HCT116 (cell line): ENCODE measurements around the gene TCF21. TPM values are rescaled to one million over a fixed set of nuclear protein-coding genes. Genes with fewer than 3 reads are reported as not detected.

Experiments
- ATAC-seq: fragments of 200-7000 bp; cut with Tn5 transposase; 2 replicates; pipeline ENCODE4 v1.9.1; 2020; ENCODE audit warnings: mild to moderate bottlenecking, moderate library complexity
- BruUV-seq: library from RNA; stranded (reverse); fragments of 400-500 nt; replicated peaks from 2 replicates; lab custom pipeline; 2021; lab: Mats Ljungman, UMichigan
- CTCF ChIA-PET: fragments of 300-600 bp; sonication (Branson Sonifier 250); formaldehyde crosslinking; loops from one replicate; lab custom pipeline; 2021; ENCODE audit warnings: antibody characterized with exemption; lab: Charles Lee
- POLR2A ChIA-PET: fragments of 300-600, 350-600 bp; sonication (Branson Sonifier 250); formaldehyde crosslinking; loops from one replicate; lab custom pipeline; 2021; ENCODE audit warnings: antibody characterized with exemption; lab: Charles Lee
- RAD21 ChIA-PET, 2 experiments: fragments of 300-600 bp; sonication (Branson Sonifier 250); formaldehyde crosslinking; loops; one replicate each; lab custom pipeline; 2023; ENCODE audit warnings: low total read pairs in 2 of 2; ENCODE audit not compliant: uncharacterized antibody in 2 of 2, unreplicated experiment in 2 of 2, low non-redundant PET in 1 of 2; lab: Charles Lee
- DNase-seq: peaks from one replicate; pipeline ENCODE4 v3.0.0-alpha.2; 2010; ENCODE audit warnings: low read depth, low spot score
- H2AFZ ChIP-seq: fragments of 200-600 bp; shearing (Covaris generic), sonication (generic); 2 replicates; pipeline ENCODE4 v1.6.1; 2017; ENCODE audit warnings: low read depth, mixed run types, mixed read lengths, antibody characterized with exemption, low read length; ENCODE audit not compliant: poor library complexity, severe bottlenecking
- H3K27ac ChIP-seq: 2 replicates; pipeline ENCODE4 v1.5.1; 2012; ENCODE audit warnings: low read depth, low read length
- H3K27me3 ChIP-seq: fragments of 200-600 bp; sonication (generic); 2 replicates; pipeline ENCODE4 v1.6.1; 2016; ENCODE audit warnings: mixed run types, low read length, mixed read lengths; ENCODE audit not compliant: insufficient read depth
- H3K36me3 ChIP-seq, 2 experiments: fragments of 200-500 bp in 1 of 2; fragments of 200-600 bp in 1 of 2; sonication (Bioruptor generic) in 1 of 2; sonication (generic) in 1 of 2; 2 replicates each; pipeline versions ENCODE4 v1.5.1 to v1.6.1; 2014 to 2016; ENCODE audit warnings: low read length in 2 of 2, inconsistent platforms in 1 of 2, mixed read lengths in 1 of 2, mixed run types in 1 of 2; ENCODE audit not compliant: insufficient read depth in 2 of 2, control insufficient read depth in 1 of 2
- H3K4me1 ChIP-seq, 2 experiments: fragments of 200-600 bp in 1 of 2; sonication (generic) in 1 of 2; 2 replicates each; pipeline versions ENCODE4 v1.5.1 to v1.6.1; 2012 to 2017; ENCODE audit warnings: low read length in 2 of 2, inconsistent platforms in 1 of 2, mild to moderate bottlenecking in 1 of 2, mixed read lengths in 1 of 2, mixed run types in 1 of 2, moderate library complexity in 1 of 2; ENCODE audit not compliant: insufficient read depth in 2 of 2, control insufficient read depth in 1 of 2
- H3K4me2 ChIP-seq: fragments of 200-600 bp; sonication (generic); 2 replicates; pipeline ENCODE4 v1.6.1; 2017; ENCODE audit warnings: mixed run types, low read length, mixed read lengths
- H3K4me3 ChIP-seq, 2 experiments: fragments of 200-600 bp in 1 of 2; sonication (generic) in 1 of 2; replicated peaks in 1 of 2; 2 replicates each; pipeline ENCODE4 v1.5.1; 2011 to 2016; ENCODE audit warnings: low read length in 2 of 2, control low read depth in 1 of 2, low read depth in 1 of 2, mild to moderate bottlenecking in 1 of 2, mixed read lengths in 1 of 2, mixed run types in 1 of 2
- H3K79me2 ChIP-seq: fragments of 200-600 bp; sonication (generic); 2 replicates; pipeline ENCODE4 v1.6.1; 2017; ENCODE audit warnings: mild to moderate bottlenecking, mixed run types, low read length, moderate library complexity, mixed read lengths; ENCODE audit not compliant: insufficient read depth
- H3K9ac ChIP-seq: fragments of 200-600 bp; sonication (generic); 2 replicates; pipeline ENCODE4 v1.6.1; 2016; ENCODE audit warnings: low read length, mixed read lengths
- H3K9me2 ChIP-seq: fragments of 200-600 bp; sonication (generic), shearing (Covaris generic); 2 replicates; pipeline ENCODE4 v1.6.1; 2017; ENCODE audit warnings: mixed run types, mild to moderate bottlenecking, moderate library complexity; ENCODE audit not compliant: insufficient read depth
- H3K9me3 ChIP-seq, 2 experiments: fragments of 200-500 bp in 1 of 2; fragments of 200-600 bp in 1 of 2; sonication (Bioruptor generic) in 1 of 2; sonication (generic) in 1 of 2; 2 replicates each; pipeline ENCODE4 v1.6.1; 2014 to 2017; ENCODE audit warnings: low read length in 2 of 2, mixed read lengths in 2 of 2, inconsistent platforms in 1 of 2, low read depth in 1 of 2, mild to moderate bottlenecking in 1 of 2, mixed run types in 1 of 2, moderate library complexity in 1 of 2; ENCODE audit not compliant: control insufficient read depth in 1 of 2, insufficient read depth in 1 of 2
- H4K20me1 ChIP-seq: fragments of 200-600 bp; sonication (generic), shearing (Covaris generic); 2 replicates; pipeline ENCODE4 v1.6.1; 2017; ENCODE audit warnings: mixed run types, mild to moderate bottlenecking, moderate library complexity; ENCODE audit not compliant: insufficient read depth
- CBX3 ChIP-seq: IDR thresholded peaks from 2 replicates; pipeline ENCODE4 v1.6.1; 2012; ENCODE audit warnings: low read depth
- CEBPB ChIP-seq: IDR thresholded peaks from 2 replicates; pipeline ENCODE4 v1.6.1; 2012; ENCODE audit warnings: low read depth
- EGR1 ChIP-seq: IDR thresholded peaks from 2 replicates; pipeline ENCODE4 v1.6.1; 2012; ENCODE audit warnings: low read depth
- ELF1 ChIP-seq: IDR thresholded peaks from 2 replicates; pipeline ENCODE4 v1.6.1; 2012; ENCODE audit warnings: low read depth, borderline replicate concordance
- EZH2phosphoT487 ChIP-seq: fragments of 200-600 bp; IDR thresholded peaks from 2 replicates; pipeline ENCODE4 v1.6.1; 2018; ENCODE audit warnings: antibody characterized with exemption, borderline replicate concordance
- FOSL1 ChIP-seq: IDR thresholded peaks from 2 replicates; pipeline ENCODE4 v1.6.1; 2012; ENCODE audit warnings: low read depth
- JUND ChIP-seq: IDR thresholded peaks from 2 replicates; pipeline ENCODE4 v1.6.1; 2012
- POLR2A ChIP-seq: IDR thresholded peaks from 2 replicates; pipeline ENCODE4 v1.7.0; 2011; ENCODE audit warnings: borderline replicate concordance; ENCODE audit not compliant: insufficient read depth, insufficient read length; ENCODE audit errors: extremely low read depth
- POLR2AphosphoS5 ChIP-seq: IDR thresholded peaks from 2 replicates; pipeline ENCODE4 v1.6.1; 2011; ENCODE audit warnings: mild to moderate bottlenecking, low read depth, low read length, moderate library complexity
- RAD21 ChIP-seq: IDR thresholded peaks from 2 replicates; pipeline ENCODE4 v1.6.1; 2012; ENCODE audit warnings: low read depth, mild to moderate bottlenecking
- SP1 ChIP-seq: IDR thresholded peaks from 2 replicates; pipeline ENCODE4 v1.6.1; 2012; ENCODE audit warnings: low read depth
- SRF ChIP-seq: IDR thresholded peaks from 2 replicates; pipeline ENCODE4 v1.6.1; 2012; ENCODE audit warnings: low read depth
- TCF7L2 ChIP-seq: IDR thresholded peaks from 2 replicates; pipeline ENCODE4 v1.7.0; 2011; ENCODE audit warnings: borderline replicate concordance, inconsistent platforms; ENCODE audit not compliant: insufficient read depth, insufficient read length; ENCODE audit errors: extremely low read depth
- ZFX ChIP-seq: fragments of 450-650 bp; IDR thresholded peaks from 2 replicates; pipeline ENCODE4 v1.6.1; 2017
- ZNF274 ChIP-seq: fragments of 200-500 bp; sonication (Bioruptor generic); IDR thresholded peaks from 2 replicates; pipeline ENCODE4 v1.6.1; 2014; ENCODE audit warnings: mild to moderate bottlenecking, low read depth, low read length, inconsistent platforms
- intact Hi-C: fragments of 100-400 bp; cut with micrococcal nuclease; formaldehyde crosslinking; loops from 2 replicates; pipeline ENCODE4 v1.10.0; 2022
- total RNA-seq: library from RNA; stranded (reverse); gene quantifications from one replicate; pipeline ENCODE4 v1.2.1, GENCODE V29; 2021; ENCODE audit not compliant: unreplicated experiment
- TF ChIP-seq, protein P1 (sequence below): IDR thresholded peaks from 2 replicates; pipeline ENCODE4 v1.6.1; 2012
- TF ChIP-seq, protein P2 (sequence below): IDR thresholded peaks from 2 replicates; pipeline ENCODE4 v1.6.1; 2012; ENCODE audit warnings: low read depth
- TF ChIP-seq, protein P3 (sequence below): IDR thresholded peaks from 2 replicates; pipeline ENCODE4 v1.6.1; 2012
- TF ChIP-seq, protein P4 (sequence below), 3 experiments: fragments of 200-600 bp in 1 of 3; sonication (generic) in 1 of 3; IDR thresholded peaks in 2 of 3; conservative IDR thresholded peaks in 1 of 3; 2 replicates each; pipeline ENCODE4 v1.5.1; 2012 to 2017; ENCODE audit warnings: low read depth in 2 of 3, low read length in 2 of 3, antibody characterized with exemption in 1 of 3, borderline replicate concordance in 1 of 3, control low read depth in 1 of 3, mild to moderate bottlenecking in 1 of 3, mixed read lengths in 1 of 3, mixed run types in 1 of 3, moderate library complexity in 1 of 3; ENCODE audit not compliant: insufficient read depth in 1 of 3
- TF ChIP-seq, protein P5 (sequence below): IDR thresholded peaks from 2 replicates; pipeline ENCODE4 v1.6.1; 2011; ENCODE audit warnings: mild to moderate bottlenecking, low read length, moderate library complexity; ENCODE audit not compliant: insufficient replicate concordance; ENCODE audit errors: extremely low read depth

Gene TCF21
- total RNA-seq, 1 experiment from 2014 or later: 0.20 TPM

DNA sequence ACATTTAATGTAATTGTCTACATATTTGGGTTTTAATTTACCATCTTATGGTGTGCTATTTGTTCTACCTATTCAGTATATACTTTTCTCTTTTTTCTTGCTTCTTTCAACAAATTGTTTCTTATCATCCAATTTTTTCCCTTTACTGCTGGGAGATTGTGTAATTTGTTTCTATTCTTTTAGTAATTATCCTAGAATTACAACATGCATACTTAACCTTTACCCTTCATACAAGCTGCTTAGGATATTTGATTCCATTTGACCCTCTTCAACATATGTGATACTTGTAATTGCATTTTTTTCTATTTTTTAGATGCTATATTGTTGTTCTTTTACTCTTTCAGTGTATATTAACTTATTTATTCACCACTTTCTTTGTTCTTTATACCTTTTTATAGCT lies 49.0 kb downstream of the TCF21 start:
- Histone ChIP-seq H3K4me1 (no peaks in the 10 kb centered on the region), H3K79me2 (no peaks in the 10 kb centered on the region), H3K9me2 (no peaks in the 10 kb centered on the region), H3K9me3 (no peaks in the 10 kb centered on the region), H3K27ac (no peak overlapping the region)
- CTCF ChIA-PET: no interaction called here
- no peak for DNase-seq
- intact Hi-C loops: no loop called here
- BruUV-seq: no TSS peak
- TF ChIP-seq POLR2AphosphoS5 (no peak), RAD21 (no peak), CBX3 (no peak), TCF7L2 (no peak), JUND (no peak), CEBPB (no peak), ZNF274 (no peak), SP1 (no peak), POLR2A (no peak), SRF (no peak), FOSL1 (no peak), ZFX (no peak), EGR1 (no peak), EZH2phosphoT487 (no peak), ELF1 (no peak)
- TF ChIP-seq, protein P1, sequence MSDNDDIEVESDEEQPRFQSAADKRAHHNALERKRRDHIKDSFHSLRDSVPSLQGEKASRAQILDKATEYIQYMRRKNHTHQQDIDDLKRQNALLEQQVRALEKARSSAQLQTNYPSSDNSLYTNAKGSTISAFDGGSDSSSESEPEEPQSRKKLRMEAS: no peak
- TF ChIP-seq, protein P2, sequence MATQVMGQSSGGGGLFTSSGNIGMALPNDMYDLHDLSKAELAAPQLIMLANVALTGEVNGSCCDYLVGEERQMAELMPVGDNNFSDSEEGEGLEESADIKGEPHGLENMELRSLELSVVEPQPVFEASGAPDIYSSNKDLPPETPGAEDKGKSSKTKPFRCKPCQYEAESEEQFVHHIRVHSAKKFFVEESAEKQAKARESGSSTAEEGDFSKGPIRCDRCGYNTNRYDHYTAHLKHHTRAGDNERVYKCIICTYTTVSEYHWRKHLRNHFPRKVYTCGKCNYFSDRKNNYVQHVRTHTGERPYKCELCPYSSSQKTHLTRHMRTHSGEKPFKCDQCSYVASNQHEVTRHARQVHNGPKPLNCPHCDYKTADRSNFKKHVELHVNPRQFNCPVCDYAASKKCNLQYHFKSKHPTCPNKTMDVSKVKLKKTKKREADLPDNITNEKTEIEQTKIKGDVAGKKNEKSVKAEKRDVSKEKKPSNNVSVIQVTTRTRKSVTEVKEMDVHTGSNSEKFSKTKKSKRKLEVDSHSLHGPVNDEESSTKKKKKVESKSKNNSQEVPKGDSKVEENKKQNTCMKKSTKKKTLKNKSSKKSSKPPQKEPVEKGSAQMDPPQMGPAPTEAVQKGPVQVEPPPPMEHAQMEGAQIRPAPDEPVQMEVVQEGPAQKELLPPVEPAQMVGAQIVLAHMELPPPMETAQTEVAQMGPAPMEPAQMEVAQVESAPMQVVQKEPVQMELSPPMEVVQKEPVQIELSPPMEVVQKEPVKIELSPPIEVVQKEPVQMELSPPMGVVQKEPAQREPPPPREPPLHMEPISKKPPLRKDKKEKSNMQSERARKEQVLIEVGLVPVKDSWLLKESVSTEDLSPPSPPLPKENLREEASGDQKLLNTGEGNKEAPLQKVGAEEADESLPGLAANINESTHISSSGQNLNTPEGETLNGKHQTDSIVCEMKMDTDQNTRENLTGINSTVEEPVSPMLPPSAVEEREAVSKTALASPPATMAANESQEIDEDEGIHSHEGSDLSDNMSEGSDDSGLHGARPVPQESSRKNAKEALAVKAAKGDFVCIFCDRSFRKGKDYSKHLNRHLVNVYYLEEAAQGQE: no peak
- TF ChIP-seq, protein P3, sequence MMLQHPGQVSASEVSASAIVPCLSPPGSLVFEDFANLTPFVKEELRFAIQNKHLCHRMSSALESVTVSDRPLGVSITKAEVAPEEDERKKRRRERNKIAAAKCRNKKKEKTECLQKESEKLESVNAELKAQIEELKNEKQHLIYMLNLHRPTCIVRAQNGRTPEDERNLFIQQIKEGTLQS: no peak
- TF ChIP-seq, protein P4, sequence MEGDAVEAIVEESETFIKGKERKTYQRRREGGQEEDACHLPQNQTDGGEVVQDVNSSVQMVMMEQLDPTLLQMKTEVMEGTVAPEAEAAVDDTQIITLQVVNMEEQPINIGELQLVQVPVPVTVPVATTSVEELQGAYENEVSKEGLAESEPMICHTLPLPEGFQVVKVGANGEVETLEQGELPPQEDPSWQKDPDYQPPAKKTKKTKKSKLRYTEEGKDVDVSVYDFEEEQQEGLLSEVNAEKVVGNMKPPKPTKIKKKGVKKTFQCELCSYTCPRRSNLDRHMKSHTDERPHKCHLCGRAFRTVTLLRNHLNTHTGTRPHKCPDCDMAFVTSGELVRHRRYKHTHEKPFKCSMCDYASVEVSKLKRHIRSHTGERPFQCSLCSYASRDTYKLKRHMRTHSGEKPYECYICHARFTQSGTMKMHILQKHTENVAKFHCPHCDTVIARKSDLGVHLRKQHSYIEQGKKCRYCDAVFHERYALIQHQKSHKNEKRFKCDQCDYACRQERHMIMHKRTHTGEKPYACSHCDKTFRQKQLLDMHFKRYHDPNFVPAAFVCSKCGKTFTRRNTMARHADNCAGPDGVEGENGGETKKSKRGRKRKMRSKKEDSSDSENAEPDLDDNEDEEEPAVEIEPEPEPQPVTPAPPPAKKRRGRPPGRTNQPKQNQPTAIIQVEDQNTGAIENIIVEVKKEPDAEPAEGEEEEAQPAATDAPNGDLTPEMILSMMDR (IDR thresholded peaks at IDR 0.05 in 2 of 3, conservative IDR thresholded peaks at IDR 0.05 in 1 of 3; ENCODE audit: borderline replicate concordance in 1 of 3, insufficient read depth in 1 of 3, low read depth in 2 of 3, low read length in 2 of 3): no peak
- TF ChIP-seq, protein P5, sequence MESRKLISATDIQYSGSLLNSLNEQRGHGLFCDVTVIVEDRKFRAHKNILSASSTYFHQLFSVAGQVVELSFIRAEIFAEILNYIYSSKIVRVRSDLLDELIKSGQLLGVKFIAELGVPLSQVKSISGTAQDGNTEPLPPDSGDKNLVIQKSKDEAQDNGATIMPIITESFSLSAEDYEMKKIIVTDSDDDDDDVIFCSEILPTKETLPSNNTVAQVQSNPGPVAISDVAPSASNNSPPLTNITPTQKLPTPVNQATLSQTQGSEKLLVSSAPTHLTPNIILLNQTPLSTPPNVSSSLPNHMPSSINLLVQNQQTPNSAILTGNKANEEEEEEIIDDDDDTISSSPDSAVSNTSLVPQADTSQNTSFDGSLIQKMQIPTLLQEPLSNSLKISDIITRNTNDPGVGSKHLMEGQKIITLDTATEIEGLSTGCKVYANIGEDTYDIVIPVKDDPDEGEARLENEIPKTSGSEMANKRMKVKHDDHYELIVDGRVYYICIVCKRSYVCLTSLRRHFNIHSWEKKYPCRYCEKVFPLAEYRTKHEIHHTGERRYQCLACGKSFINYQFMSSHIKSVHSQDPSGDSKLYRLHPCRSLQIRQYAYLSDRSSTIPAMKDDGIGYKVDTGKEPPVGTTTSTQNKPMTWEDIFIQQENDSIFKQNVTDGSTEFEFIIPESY: no peak
- TF ChIP-seq, all 23 proteins: peak for 0
- H3K27me3 ChIP-seq: no peaks in the 10 kb centered on the region
- RAD21 ChIA-PET: no interaction called here
- ATAC-seq: no peak
- H4K20me1 ChIP-seq: no peaks in the 10 kb centered on the region
- no peak overlapping the region for H3K9ac ChIP-seq
- H2AFZ ChIP-seq: no peak overlapping the region
- no peaks in the 10 kb centered on the region for H3K36me3 ChIP-seq
- H3K4me2 ChIP-seq: no peak overlapping the region
- no peak overlapping the region for H3K4me3 ChIP-seq
- POLR2A ChIA-PET: no interaction called here
